HS-5 (cell line): ENCODE measurements around the gene PABPC1L.

Source experiments
- DNase-seq: peaks from one replicate; pipeline ENCODE4 v3.0.0-alpha.2; 2012; ENCODE audit warnings: low read depth

PABPC1L gene

GRCh38 chr20:44966030-44966961 lies 56.4 kb downstream of the PABPC1L start, which contains the start of gene STK4:
Gene STK4, plus strand, starts transcription at chr20:44966512. Its CDS starts 57 bp downstream, at chr20:44966569.
- peak; percentile 74 for DNase-seq

GRCh38 chr20:44967207-44967807 lies 57.4 kb downstream of the PABPC1L start:
- no peak for DNase-seq

- DNase-seq = no peak
These were observed 59.5 kb downstream of the PABPC1L start for GRCh38 chr20:44969300-44969894.

- DNase-seq = no peak
These were observed 60.4 kb downstream of the PABPC1L start for GRCh38 chr20:44970243-44970757.

- DNase-seq = no peak
These were observed 63.2 kb downstream of the PABPC1L start for GRCh38 chr20:44973053-44973452.

GRCh38 chr20:44976698-44977097 lies 66.8 kb downstream of the PABPC1L start:
- no peak for DNase-seq

GRCh38 chr20:44979090-44979621 lies 69.3 kb downstream of the PABPC1L start:
- DNase-seq = no peak

- DNase-seq = no peak
These were observed 72.0 kb downstream of the PABPC1L start for GRCh38 chr20:44981736-44982406.

- no peak for DNase-seq
These were observed 73.3 kb downstream of the PABPC1L start for GRCh38 chr20:44983093-44983674.

- DNase-seq = no peak
These were observed 78.8 kb downstream of the PABPC1L start for GRCh38 chr20:44988631-44989171.
